HG03521 (cell line): ENCODE data around the gene UGT1A9.
"Not testable (repeated sequence)": the region's sequence is repeated elsewhere in the genome, so short reads cannot be mapped to it uniquely, and the experiment has no call there.

ENCODE experiments used
- ATAC-seq: cut with Tn5 transposase; IDR thresholded peaks from one replicate; pipeline ENCODE4 v1.9.1; 2021; ENCODE audit warnings: mild to moderate bottlenecking, moderate library complexity; ENCODE audit not compliant: unreplicated experiment

UGT1A9 gene

DNA sequence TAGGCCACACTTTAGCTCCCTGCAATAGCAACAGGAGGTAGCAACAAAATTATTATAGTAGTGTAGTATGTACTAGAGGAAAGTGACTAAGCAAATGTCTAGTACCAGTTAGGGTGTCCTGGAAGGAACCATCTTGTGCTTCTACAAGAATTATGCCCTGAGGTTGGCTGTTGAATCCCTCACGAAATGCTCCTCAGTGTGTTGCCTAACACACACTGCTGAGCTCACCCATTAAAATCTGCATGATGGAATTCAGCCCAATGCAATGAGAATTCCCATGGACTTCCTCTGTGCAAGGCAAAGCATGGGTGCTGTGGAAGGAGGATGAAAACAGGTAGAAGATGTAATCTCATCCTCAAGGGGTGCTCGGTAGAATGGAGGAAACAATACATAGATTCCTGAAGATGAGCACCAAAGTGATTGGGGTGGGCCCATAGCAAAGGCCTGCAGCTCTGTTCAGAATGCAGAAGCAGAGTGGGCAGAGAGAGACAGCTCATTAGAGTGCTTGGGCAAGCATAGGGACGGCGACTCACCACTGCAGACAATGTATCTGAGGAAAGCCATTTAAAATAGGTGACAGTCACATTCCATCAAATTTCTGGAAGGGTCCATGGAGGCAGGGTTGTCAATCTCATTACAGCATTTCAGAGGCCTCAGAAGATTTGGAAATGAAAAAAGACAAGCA, 8.8 kb downstream of the UGT1A9 start:
- ATAC-seq = no peak

DNA sequence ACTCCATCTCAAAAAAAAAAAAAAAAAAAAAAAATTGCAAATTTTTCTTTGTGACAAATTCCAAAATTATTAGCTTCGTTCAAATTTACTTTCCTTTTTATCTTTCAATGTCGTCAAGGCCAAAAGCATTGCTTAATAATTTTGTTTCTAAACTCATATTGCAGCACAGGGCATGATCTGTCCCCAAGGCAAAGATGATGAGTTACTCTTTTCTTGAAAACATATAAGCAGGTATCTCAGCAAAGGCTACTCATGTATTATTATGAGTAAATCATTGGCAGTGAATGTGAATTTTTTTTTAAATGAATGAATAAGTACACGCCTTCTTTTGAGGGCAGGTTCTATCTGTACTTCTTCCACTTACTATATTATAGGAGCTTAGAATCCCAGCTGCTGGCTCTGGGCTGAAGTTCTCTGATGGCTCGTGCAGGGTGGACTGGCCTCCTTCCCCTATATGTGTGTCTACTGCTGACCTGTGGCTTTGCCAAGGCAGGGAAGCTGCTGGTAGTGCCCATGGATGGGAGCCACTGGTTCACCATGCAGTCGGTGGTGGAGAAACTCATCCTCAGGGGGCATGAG, 9.9 kb downstream of the UGT1A9 start, which contains the start of gene UGT1A7:
Gene UGT1A7, plus strand, starts transcription at position 381 of the 579 bp plus-strand sequence. Its CDS starts 37 bp downstream, at position 418.
- no peak for ATAC-seq

DNA sequence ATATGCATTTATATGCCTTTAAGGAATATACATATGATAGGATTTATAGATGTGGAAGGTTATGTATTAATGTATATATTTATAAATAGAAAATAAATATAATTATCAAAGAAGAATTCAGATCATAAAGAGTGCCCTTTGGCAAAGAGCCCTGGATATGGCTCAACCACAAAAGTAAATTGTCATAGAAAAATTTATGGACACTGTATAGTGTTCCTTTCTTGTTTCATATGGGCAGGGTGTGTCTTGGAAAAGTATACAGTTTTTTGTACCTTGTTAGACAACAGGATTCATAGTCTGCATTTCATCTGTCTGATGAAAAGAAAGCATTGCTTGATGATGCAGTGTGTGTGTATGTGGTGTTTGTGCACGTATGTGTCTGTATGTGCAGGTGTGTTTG, 12.9 kb downstream of the UGT1A9 start:
- ATAC-seq = no peak

DNA sequence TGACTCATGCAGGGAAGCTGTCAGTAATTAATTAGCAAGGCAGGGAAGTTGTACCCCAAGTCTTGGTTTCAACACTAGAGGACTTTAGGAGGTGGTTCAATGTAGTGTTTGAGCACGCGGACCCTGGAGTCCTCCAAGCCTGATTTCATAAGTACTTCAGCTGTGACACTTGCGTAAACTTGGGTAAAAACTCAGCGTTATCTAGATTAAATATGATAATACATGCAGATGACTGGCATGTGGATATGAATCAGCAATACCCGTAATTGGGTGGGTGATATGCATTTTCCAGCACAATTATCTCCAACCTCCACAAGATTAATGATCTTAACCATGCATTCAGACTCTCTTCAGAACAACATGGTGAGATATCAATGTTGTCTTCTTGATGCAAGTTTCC, 15.2 kb downstream of the UGT1A9 start:
- ATAC-seq = no peak

GRCh38 chr2:233688341-233688740, 16.6 kb downstream of the UGT1A9 start:
- ATAC-seq = no peak

DNA sequence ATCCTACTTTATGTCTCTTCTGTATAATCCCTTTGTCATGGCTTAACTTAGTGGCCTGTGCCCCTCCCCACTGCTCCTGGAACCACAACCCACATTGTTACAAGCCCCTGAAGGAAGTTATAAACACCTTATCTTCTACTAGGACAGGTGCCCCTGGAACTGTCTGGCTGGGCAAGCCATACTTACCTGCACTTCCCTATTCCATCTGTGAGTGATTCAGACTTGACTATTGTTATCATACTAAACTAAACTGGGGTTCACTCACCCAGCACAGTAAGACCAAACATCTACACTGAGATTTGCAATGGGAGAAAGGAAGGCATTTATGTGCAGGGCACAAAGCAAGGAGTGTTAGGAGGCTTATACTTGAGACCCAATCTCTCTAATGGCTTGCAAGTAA, 17.3 kb downstream of the UGT1A9 start:
- ATAC-seq = no peak

GRCh38 chr2:233689501-233689900, 17.8 kb downstream of the UGT1A9 start:
- no peak for ATAC-seq

DNA sequence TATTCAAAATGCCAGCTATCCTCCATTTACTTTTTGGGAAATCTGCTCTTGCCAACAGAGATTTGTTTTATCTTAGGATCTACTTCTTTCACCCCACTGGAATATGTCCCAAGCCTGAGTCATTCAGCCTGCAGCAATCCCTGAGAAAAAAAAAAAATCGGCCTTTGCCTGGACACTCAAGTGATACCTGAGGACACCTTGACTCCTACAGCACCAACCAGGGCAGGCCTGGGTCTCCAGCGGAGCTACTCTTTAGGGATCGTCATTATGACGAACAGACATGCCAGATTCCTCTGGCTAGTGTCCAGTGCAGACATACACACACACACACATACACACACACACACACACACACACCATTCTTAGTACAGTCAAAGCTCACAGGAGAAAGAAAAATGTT, 18.7 kb downstream of the UGT1A9 start:
- no peak for ATAC-seq

DNA sequence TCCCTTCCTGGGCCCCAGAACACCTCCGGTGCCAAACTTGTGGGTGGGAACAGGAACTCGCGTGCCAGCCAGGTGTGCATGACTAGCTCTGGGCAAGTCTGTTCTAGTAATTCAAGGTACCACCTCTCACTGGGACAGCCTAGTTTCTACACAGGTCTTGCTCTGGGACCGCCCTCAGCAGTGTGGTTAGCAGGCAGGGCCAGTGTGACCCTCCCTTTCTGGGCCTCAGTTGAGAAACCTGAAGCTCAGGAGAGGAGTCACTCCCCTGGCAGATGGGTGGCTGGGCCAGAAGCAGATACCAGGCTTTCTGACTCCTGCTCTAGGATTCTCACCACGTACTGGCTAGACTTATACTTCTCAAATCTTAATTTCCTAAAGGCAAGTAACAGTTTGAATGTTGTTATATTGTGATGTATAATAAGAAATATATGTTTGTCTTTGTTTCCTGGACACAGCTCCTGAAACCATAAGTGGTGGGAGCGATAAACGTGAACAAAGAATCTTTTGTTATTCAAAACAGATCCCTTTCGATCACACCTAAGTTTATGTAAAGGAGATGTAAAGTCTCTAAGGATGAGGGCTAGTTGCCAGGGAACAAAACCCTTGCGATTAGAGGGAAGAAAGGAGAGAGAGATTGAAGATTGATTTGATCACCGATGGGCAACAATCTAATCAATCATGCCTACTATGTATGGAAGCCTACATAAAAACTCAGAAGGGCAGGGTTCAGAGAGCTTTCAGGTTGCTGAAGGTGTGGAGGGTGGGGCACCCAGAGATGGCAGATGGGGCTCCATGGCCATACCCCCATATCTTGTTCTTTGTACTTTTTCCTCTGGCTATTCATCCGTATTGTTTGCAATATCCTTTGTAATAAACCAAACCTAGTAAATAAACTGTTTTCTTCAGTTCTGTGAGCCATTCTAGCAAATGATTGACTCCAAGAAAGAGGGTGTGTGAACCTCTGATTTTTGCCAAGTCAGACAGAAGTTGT, 20.0 kb downstream of the UGT1A9 start:
- no peak for ATAC-seq

DNA sequence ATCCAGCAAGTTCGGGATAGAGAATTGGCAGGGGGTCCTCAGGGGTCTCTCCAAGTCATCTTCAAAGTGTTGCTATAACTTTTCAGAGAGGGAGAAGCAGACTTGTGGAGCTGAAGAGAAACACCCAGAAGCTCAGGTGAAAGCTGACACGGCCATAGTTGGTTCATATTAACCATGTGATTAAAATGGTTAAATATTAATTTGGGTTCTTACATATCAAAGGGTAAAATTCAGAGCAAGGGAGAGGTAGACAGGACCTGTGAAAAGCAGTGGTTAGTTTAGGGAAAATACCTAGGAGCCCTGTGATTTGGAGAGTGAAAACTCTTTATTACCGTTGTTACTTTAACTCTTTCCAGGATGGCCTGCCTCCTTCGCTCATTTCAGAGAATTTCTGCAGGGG, 20.9 kb downstream of the UGT1A9 start, which contains the start of gene UGT1A6:
Gene UGT1A6, plus strand, starts transcription at position 243 of the 400 bp plus-strand sequence. Its CDS starts 115 bp downstream, at position 358.
- no peak for ATAC-seq

DNA sequence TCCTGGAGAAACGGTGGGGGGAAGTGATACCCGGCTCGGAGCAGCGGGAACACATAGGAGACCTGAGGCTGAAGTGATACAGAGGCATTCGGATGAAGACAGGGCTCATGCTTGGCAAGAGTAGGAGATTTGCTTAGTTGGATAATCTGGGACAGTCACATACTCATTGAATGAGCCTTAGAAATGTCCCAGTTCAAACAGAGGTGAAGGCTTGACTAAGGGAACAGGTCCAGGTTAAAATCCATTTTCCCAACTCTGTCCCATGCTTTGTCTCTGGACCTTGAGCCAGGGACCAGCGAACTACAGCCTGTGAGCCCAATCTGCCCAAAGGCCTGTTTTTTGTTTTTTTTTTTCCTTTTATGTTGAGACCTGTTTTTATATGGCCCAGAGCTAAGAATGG, 22.3 kb downstream of the UGT1A9 start:
- no peak for ATAC-seq

- ATAC-seq = no peak
These were observed 27.0 kb downstream of the UGT1A9 start for GRCh38 chr2:233698740-233699139.

DNA sequence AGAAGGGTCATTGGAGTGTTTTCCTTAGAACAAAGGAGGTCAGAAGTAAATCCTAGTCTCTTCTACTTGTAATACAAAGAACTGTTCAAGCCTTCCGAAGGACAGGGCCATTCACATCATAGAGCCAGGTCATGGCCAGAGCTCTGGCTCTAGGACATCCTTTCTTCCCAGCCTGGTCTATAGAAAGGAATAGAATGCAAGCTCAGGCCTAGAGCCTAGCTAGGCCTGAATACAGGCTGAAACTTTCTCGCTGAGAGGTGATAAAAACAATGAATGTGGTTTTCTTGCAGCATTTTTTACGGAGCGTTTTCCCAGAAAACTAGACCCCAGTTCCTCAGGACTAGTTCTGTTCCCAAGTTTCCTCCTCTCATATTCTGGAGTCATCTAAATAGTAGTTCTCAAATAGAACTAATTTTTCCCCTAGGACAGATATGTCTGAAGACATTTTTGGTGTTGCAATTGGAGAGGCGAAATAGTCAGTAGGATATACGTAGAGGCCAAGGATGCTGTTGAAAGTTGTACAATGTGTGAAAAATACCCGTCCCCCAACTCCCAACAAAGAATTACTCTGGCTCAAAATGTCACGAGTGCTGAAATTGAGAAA, 27.8 kb downstream of the UGT1A9 start:
- no peak for ATAC-seq

- ATAC-seq = no peak
These were observed 28.4 kb downstream of the UGT1A9 start for GRCh38 chr2:233700028-233700635.

DNA sequence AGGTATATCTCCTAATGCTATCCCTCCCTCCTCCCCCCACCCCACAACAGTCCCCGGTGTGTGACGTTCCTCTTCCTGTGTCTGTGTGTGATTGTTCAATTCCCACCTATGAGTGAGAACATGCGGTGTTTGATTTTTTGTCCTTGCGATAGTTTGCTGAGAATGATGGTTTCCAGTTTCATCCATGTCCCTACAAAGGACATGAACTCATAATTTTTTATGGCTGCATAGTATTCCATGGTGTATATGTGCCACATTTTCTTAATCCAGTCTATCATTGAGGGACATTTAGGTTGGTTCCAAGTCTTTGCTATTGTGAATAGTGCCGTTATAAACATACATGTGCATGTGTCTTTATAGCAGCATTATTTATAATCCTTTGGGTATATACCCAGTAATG, 29.1 kb downstream of the UGT1A9 start:
- ATAC-seq = not testable (repeated sequence)

- no peak for ATAC-seq
These were observed 30.5 kb downstream of the UGT1A9 start for GRCh38 chr2:233702238-233702637.

DNA sequence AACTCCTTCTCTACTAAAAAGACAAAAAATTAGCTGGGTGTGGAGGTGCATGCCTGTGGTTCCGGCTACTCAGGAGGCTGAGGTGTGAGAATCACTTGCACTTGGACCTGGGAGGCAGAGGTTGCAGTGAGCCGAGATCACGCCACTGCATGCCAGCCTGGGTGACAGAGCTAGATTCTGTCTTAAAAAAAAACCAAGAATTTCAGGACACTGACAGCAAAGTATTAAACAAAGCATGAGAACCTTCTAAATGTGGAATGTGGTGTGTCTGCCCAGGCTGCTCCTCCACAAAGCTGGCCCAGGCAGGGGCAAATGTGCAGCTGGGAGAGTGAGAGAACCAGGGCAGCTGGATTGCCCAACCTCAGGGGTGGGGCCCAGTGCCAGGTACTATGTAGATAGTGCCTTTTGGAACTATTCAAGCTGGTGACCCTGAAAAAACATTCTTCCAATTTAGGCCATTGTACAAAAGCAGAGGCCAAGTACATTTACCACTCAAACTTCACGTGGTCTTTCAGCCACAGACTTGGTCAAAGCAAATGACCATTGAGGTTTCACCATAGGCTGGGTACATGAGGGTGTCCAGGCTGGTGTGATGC, 34.3 kb downstream of the UGT1A9 start:
- ATAC-seq = no peak

- no peak for ATAC-seq
These were observed 35.0 kb downstream of the UGT1A9 start for GRCh38 chr2:233706720-233707119.

DNA sequence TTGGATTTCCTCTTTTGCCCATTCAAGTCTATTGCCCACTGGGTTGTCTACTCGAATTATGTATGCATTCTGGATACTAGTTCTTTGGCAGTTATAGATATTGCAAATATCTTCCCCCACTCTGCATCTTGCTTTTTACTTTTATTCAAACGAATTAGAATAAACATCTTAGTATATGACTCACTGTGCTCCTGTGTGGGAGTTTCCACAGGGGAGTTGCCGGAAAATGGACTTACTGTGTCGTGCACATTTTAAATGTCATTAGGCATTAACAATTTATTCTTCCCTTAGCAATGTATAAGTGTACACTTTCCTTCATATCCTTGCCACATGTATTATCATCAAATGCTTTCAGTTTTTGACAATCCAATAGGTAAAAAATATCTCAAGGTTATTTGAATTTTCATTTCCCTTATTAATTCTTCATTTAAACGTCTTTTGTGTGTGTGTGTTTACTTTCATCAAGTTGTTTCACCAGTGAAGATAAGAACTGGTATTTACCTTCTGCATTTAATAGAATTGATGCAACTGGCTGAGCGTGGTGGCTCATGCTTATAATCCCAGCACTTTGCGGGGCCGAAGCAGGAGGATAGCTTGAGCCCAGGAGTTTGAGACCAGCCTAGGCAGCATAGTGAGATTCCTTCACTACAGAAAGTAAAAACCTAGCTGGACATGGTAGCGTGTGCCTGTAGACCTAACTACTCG, 36.4 kb downstream of the UGT1A9 start:
- no peak for ATAC-seq

DNA sequence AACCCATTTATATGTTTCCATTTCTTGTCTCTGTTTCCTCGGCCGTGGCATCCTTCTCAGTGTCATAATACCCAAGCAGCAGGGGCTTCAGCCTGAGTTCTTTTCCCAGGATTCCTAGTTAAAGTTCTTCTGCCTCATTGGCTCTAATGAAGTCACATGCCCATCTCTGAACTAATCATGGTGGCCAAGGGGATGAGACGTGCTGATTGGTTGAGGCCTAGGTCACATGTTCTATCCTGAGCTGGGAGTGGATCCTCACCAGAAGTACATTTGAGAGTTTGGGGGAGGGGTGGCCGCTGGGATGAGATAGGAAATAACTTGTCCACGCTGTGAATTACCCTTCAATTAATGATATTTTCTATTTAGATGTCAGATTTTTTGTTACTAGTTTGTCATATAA, 37.2 kb downstream of the UGT1A9 start:
- no peak for ATAC-seq
